GM15510 (cell line): ENCODE data around the gene DCLK1.

Experiments used
- POLR2A ChIP-seq: IDR thresholded peaks from 3 replicates; pipeline ENCODE4 v1.6.1; 2011; ENCODE audit warnings: borderline replicate concordance; ENCODE audit not compliant: insufficient read length; ENCODE audit errors: extremely low read depth

The DCLK1 gene

GRCh38 chr13:35965226-35965927 lies 165.8 kb downstream of the DCLK1 start:
- no peak for TF ChIP-seq POLR2A

GRCh38 chr13:35964863-35965180 lies 166.4 kb downstream of the DCLK1 start:
- no peak for TF ChIP-seq POLR2A

DNA sequence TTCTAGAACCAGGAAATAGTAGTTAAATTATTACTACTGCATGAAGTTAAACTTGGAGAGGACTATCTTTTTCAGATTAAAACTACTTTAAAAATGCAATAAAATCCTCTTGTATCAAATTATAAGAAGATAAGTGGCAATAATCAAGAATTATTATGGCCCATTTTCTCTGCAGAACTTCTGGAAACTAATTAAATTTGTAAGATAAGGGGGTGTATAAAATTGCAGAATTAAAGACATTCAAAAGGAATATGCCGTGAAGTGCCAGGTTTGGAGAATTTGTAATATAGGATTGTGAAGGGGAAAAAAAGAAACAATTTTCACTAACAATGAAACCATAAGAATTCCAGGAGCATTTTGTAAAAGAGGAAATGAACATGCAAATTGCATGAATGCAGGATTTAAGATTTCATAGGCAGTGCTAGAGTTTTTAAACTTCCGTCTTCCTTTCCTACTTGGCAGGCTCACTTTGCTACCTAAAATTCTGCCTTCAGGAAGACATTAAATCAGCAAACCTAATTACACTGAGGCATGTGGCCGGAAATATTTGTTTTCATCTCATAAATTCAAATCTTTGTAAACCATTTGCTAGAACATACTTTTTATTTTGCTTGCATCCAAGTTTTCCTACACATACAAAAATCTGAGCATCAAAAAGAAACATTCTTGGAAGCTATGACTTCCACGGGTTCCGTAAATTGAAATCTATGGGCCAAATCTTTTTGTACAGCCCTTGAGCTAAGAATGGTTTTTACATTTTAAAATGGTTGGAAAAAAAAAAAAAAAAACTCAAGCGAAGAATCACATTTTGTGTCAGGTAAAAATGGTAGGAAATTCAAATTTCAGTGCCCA lies 166.9 kb downstream of the DCLK1 start:
- no peak for TF ChIP-seq POLR2A

GRCh38 chr13:35961461-35962220 lies 169.5 kb downstream of the DCLK1 start:
- TF ChIP-seq POLR2A = no peak

DNA sequence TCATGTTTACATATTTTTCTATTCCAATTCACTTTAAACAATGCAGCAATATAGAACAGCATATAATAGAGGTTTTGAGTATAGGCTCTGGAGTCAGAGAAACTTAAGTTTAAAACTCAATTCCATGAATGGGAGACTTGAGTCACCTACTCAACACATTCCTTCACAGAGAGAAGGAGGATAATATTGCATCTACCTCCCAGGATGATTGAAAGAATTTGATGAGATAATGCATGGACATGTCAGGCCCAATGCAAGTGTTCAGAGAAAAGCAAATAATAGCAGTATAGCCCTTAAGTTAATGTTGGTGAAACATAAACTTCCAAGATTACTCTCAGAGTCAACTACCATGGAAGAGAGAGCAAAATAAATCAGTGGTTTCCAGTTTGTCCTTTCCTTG lies 170.2 kb downstream of the DCLK1 start:
- no peak for TF ChIP-seq POLR2A

- TF ChIP-seq POLR2A = no peak
Measured at GRCh38 chr13:35957996-35958395, 173.2 kb downstream of the DCLK1 start.

DNA sequence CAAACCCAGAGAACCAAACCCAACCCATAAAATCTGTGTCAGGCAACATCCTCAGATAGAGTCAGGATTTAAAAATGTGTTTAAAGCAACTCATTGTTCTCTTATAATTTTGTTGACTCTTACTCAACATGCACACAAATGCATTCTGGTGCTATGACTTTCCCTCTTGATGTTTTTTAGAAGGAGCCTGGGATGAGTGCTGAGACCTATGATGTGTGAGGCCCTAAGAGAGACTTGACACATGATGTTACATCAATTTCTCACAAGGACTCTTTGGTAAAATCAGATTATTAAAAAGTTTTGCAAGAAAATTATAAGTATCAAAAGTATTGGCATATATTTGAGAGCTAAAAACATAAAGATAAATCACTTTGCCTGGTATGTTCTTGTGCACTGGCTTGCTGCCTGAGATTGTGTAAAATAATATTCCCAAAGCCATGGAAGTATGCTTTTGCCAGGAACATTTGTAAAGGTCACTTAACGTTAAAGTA lies 173.9 kb downstream of the DCLK1 start:
- no peak for TF ChIP-seq POLR2A

DNA sequence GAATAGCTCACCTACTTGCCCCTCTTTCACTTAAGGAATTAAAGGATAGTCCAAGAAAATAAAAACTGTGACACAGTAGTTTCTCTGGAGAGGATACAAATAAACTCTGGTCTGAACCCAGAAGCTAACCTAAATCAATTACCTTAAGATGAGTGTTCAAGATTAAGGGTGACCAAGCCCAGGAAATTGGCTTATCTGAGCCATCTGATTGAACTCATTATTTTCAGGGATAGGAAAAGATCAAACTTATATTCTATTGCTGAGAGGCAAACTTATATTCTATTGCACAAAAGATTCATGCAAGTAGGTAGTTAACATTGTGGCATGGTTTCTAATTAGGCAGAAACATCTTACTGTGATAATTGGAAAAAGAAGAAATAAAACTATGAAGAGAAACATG lies 175.1 kb downstream of the DCLK1 start:
- no peak for TF ChIP-seq POLR2A

GRCh38 chr13:35954207-35954560 lies 177.0 kb downstream of the DCLK1 start:
- no peak for TF ChIP-seq POLR2A

DNA sequence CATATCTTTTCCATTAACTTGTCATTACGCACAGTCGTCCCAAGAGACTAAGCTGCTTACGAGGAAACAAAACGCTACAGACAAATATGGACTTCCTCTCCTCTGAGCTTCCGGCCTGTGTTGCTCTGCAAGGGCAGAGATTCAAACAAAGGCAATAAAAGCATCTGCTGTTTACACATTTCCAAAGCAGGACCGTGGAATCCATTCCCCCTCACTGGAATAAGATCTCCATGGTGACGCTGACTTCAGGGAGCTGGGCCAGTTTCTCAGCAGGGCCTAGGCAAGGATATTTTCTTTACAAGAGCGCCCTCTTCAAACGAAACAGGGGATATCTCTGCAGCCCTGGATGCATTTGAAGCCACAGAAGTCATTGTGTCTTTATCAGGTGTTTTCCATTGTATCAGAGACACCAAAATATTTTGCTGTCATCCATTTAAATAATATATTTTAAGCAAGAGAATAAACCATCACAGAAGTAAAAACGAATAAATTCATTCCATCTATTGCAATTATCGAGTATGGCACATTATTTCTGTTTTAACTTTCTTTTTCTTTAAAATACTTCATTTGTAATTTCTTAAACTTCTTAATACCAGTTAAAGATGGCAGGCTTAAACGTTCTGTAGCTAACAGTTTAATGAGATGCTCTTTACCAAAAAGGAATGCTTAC lies 177.5 kb downstream of the DCLK1 start:
- TF ChIP-seq POLR2A = no peak

DNA sequence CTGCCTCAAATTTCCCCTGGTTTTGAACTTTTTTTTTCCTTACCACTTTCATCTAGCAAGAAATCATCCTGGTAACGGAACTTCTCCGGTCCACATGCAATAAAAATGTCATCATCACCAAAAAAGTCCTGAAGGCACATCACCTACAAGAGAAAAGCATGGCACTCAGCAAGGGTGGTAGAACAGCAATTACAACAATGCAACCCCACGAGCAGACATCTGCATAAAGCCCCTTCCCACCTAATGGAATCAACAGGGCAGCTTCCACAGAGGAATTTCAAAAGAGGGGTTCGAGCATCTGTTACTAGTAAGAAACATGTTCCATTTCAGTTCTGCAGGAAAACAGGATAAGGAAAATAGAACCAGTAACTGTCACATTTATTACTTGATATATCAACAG lies 183.9 kb downstream of the DCLK1 start:
- TF ChIP-seq POLR2A = no peak

GRCh38 chr13:35945368-35945767 lies 185.8 kb downstream of the DCLK1 start:
- no peak for TF ChIP-seq POLR2A

DNA sequence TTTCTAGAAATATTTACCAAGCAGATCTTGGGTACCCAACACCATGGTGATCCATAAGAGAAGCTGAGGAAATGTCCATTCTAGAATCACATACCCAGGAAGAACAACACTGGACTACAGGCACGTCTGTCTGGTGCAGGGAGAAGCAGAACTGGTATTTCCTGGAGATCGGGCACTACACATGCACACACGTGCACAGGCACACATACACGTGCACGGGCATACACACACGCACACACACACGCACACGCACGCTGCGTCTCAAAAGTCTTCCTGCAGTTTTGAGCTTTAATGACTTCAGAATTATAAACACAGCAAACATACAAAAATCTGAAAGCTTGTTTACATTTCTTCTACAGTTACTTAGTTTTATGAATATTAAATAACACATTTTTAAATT lies 189.8 kb downstream of the DCLK1 start:
- no peak for TF ChIP-seq POLR2A

GRCh38 chr13:35940734-35941133 lies 190.4 kb downstream of the DCLK1 start:
- no peak for TF ChIP-seq POLR2A

- TF ChIP-seq POLR2A = no peak
Measured at GRCh38 chr13:35936246-35936978, 194.8 kb downstream of the DCLK1 start.
